ENCODE data around the gene MAP7.

DNA sequence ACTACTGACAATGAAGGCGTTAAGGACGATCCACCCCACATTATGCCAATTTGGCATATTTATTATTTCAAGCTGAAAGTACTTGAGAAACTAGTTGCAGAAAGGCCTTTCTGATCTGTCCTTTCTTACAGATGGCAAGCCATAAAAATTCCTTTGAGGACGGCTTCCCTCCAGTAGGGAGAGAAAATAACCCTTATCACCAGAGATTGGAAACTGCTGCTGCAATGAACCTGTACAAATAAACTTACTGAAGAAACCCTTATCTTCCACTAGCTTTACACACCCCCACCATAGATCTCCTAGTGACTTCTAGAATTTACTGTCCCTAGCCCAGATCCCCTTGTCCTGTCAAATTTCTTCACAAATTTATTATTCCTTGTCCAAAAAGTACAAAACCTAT is 105.2 kb downstream of the MAP7 start:
- TF ChIP-seq, protein P1, sequence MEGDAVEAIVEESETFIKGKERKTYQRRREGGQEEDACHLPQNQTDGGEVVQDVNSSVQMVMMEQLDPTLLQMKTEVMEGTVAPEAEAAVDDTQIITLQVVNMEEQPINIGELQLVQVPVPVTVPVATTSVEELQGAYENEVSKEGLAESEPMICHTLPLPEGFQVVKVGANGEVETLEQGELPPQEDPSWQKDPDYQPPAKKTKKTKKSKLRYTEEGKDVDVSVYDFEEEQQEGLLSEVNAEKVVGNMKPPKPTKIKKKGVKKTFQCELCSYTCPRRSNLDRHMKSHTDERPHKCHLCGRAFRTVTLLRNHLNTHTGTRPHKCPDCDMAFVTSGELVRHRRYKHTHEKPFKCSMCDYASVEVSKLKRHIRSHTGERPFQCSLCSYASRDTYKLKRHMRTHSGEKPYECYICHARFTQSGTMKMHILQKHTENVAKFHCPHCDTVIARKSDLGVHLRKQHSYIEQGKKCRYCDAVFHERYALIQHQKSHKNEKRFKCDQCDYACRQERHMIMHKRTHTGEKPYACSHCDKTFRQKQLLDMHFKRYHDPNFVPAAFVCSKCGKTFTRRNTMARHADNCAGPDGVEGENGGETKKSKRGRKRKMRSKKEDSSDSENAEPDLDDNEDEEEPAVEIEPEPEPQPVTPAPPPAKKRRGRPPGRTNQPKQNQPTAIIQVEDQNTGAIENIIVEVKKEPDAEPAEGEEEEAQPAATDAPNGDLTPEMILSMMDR (IDR thresholded peaks at IDR 0.05; ENCODE audit: low read depth, low read length, poor library complexity, severe bottlenecking), result no peak
- TF ChIP-seq EZH2phosphoT487 (IDR thresholded peaks at IDR 0.05; ENCODE audit: borderline replicate concordance, low read length), result no peak

Measured in DOHH2 (cell line).